ENCODE measurements around the gene SORBS1.

GRCh38 chr10:95353123-95353522 lies 208.0 kb downstream of the SORBS1 start:
- TF ChIP-seq, protein P1, sequence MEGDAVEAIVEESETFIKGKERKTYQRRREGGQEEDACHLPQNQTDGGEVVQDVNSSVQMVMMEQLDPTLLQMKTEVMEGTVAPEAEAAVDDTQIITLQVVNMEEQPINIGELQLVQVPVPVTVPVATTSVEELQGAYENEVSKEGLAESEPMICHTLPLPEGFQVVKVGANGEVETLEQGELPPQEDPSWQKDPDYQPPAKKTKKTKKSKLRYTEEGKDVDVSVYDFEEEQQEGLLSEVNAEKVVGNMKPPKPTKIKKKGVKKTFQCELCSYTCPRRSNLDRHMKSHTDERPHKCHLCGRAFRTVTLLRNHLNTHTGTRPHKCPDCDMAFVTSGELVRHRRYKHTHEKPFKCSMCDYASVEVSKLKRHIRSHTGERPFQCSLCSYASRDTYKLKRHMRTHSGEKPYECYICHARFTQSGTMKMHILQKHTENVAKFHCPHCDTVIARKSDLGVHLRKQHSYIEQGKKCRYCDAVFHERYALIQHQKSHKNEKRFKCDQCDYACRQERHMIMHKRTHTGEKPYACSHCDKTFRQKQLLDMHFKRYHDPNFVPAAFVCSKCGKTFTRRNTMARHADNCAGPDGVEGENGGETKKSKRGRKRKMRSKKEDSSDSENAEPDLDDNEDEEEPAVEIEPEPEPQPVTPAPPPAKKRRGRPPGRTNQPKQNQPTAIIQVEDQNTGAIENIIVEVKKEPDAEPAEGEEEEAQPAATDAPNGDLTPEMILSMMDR (IDR thresholded peaks at IDR 0.05) = no peak
- no peak for TF ChIP-seq POLR2A (IDR thresholded peaks at IDR 0.05)
